ENCODE data around the gene PHLDB3.
A peak's percentile ranks its signal among the peaks of the same experiment; 100 is the strongest.
"Not testable (repeated sequence)": the region's sequence is repeated elsewhere in the genome, so short reads cannot be mapped to it uniquely, and the experiment has no call there.

The PHLDB3 gene

DNA sequence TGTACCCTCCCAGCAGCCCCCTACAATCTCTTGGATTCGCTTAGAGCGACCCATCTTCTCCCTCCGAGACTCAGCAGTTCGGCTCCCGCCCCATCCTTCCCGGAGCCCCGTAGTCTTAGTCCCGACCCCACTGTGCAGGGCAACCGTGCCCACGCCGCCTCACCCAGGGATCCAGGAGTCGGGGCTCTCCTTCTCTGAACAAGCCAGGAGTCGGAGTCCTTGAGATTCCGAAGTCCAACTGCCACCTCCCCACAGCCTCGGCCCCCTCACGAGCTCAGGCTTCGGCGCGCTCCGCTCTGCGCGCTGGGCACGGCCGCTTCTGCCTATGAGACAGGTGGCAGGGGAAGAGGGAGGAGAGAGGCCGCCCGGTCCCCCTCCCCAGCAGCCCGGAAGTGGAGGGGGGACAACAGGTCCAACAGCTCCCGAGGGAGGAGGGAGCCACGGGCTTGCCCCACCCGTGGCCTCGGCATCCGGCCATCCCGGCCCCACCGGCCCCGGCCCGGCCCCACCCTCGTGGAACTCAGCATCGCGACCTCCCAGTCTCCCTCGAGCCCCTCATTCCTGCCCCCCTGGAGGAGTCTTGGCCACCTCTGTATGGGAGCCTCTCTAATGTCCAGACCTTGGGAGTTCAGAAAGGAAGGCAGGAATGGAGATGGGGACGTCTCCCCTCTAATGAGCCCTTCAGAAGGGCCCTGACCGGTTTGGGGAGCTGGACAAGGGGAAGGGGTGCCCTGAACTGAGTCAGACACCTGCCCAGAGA, at the start of gene PHLDB3:
Gene PHLDB3, minus strand, starts transcription at position 321 of the 760 bp plus-strand sequence. CDS start 628 bp downstream, outside the sequence.
- DNase-seq: peak; percentile 46 to 65

- DNase-seq: no peak
Observed at GRCh38 chr19:43553656-43554055, 49.1 kb upstream of the PHLDB3 start.

DNA sequence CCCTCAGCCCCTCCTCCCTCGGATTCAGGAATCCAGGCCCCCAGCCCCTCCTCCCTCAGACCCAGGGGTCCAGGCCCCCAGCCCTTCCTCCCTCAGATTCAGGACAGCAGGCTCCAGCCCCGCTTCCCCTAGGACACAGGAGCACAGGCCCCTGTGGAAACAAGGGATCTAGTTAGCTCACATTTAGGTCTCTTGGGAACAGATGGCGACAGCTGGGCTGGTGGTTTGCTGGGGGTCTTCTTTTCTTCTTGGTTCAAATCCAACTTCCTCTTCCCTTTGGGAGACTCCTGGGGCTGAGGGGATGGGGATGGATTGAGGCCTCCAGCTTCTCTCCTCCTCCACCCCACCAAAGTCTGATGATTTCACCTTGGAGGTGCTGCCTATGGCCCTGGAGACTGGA, 48.1 kb upstream of the PHLDB3 start:
- DNase-seq: no peak

GRCh38 chr19:43552198-43552450, 47.6 kb upstream of the PHLDB3 start:
- no peak for DNase-seq

GRCh38 chr19:43551399-43552197, 47.1 kb upstream of the PHLDB3 start:
- DNase-seq: no peak

DNA sequence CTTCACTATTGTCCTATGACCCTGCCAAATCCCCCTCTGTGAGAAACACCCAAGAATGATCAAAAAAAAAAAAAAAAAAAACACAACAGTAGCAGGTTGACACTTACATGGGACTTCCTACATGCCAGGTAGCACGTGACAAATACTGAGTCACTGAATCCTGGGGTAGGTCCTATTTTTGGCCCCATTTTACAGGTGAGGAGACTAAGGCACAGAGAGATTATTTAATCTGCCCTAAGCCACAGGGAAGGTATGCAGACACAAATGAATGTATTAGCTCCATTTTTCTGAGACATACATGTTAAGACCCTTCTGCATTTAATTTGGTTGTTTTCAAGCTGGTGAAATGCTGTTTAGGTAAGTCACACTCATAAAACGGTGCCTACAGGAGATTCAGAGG, 44.2 kb upstream of the PHLDB3 start:
- no peak for DNase-seq

GRCh38 chr19:43547926-43548325, 43.4 kb upstream of the PHLDB3 start:
- DNase-seq: not testable (repeated sequence)

DNA sequence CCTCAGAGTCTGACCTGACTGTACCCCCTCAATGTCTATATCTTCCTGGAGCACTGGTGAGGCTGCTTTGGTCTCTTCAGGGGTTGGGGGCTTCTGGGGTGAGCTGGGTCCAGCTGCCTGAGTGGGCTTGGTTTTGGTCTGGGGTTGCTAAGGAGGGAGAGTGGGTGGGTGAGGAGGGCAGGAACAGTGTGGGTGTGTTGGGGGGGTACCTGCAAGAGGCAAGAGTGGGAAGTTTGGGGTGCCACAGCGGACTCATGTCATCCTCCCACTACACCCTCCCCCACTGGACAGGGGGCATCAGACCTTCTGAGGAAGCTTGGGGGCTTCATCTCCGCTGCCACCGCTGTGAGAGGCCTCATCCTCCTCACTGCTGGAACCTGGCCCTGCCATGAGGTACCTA, 42.0 kb upstream of the PHLDB3 start:
- no peak for DNase-seq

DNA sequence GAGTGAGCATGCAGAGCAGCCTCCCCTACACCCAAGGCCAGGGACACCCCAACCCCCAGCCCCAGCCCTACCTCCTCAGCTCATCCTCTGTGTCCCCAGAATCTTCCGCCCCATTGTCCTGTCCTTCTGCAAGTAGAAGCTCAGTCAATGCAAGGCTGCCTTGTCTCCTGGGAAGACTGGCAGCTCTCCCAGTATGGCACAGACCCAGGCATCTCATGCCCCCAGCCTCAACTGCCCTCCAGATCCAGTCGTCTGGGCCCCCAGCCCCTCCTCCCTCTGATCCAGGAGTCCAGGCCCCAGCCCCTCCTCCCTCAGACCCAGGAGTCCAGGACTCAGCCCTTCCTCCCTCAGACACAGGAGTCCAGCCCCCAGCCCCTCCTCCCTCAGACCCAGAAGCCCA, 41.4 kb upstream of the PHLDB3 start:
- no peak for DNase-seq

- DNase-seq: no peak
Observed at GRCh38 chr19:43545276-43545675, 40.7 kb upstream of the PHLDB3 start.

GRCh38 chr19:43544077-43544476, 39.5 kb upstream of the PHLDB3 start:
- DNase-seq: no peak

DNA sequence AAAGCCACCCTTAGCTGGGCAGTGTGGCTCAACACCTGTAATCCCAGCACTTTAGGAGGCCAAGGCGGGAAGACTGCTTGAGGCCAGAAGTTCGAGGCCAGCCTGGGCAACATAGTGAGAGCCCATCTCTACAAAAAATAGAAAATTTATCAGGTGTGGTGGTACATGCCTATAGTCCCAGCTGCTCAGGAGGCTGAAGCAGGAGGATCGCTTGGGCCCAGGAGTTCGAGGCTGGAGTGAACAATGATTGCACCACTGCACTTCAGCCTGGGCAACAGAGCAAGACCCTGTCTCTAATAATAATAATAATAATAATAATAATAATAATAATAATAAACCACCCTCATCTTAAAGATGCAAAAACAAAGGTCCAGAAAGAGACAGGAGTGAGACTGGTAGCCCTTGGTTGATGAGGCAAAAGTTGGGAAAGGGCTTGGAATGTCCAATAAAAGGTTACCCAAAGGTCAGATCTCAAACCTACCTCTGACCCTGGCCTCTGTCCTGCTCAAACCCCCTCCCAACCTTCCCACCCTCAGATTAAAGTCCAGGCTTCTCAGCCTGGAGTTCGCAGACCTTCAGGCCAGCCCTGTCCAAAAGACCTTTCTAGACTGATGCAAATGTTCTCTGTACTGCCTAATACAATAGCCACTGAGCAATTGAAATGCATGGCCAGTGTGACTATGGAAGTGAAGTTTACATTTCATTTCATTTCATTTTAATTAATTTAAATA, 37.5 kb upstream of the PHLDB3 start:
- DNase-seq: no peak

GRCh38 chr19:43540381-43540780, 35.8 kb upstream of the PHLDB3 start:
- no peak for DNase-seq

- DNase-seq: no peak
Observed at GRCh38 chr19:43538922-43539321, 34.4 kb upstream of the PHLDB3 start.

DNA sequence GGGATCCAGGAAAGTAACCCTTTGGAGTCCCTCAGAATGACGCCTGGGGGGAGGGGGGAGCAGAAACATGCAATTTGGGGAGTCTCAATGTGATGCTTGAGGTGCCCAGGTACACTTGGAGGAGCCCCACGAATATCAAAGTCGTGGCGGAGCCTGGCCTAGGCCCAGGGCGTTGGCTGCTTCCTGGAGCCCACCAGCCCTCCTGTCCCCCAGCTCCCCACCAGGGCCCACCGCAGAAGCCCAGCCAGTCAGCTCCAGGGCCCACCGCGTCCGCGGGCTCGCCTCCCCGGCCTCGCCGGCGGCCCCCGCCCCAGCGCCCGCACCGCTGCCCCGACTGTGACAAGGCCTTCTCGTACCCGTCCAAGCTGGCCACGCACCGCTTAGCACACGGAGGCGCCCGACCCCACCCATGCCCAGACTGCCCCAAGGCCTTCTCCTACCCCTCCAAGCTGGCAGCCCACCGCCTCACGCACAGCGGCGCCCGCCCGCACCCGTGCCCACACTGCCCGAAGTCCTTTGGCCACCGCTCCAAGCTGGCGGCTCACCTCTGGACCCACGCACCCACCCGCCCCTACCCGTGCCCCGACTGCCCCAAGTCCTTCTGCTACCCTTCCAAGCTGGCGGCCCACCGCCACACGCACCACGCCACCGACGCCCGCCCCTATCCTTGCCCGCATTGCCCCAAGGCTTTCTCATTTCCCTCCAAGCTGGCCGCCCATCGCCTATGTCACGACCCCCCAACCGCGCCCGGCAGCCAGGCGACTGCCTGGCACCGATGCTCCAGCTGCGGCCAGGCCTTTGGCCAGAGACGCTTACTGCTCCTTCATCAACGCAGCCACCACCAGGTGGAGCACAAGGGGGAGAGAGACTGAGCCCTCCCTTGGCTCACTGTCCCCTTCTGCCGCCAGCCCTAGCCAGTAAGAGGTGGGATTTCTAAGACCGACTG, 30.5 kb upstream of the PHLDB3 start:
- peak in 1 of 2 experiments; percentile 3 for DNase-seq

DNA sequence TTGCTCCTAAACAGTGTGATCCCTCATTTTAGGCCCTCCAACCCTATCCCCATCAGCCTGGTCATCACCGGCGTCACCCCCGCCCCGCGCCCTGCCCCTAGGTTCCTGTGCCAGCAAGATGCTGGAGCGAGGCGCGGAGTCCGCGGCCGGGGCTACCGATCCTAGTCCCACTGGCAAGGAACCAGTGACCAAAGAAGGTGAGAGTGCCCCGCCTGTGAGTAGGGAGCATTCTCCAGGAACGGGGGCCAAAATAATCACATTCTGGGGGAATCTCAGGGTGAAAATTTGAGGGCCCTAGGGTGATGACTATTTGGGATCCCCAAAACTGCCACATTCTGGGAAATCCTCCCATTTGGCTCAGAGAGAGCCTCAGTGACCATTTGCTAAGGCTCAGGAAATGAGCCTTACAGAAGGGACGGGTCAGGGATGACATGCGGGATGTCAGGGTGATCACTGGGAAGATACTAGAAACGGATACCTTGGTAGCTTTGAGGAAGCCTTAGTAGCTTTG, 29.8 kb upstream of the PHLDB3 start:
- no peak for DNase-seq

- DNase-seq: peak; percentile 76 to 82
Observed at GRCh38 chr19:43533546-43534304, 29.2 kb upstream of the PHLDB3 start.

DNA sequence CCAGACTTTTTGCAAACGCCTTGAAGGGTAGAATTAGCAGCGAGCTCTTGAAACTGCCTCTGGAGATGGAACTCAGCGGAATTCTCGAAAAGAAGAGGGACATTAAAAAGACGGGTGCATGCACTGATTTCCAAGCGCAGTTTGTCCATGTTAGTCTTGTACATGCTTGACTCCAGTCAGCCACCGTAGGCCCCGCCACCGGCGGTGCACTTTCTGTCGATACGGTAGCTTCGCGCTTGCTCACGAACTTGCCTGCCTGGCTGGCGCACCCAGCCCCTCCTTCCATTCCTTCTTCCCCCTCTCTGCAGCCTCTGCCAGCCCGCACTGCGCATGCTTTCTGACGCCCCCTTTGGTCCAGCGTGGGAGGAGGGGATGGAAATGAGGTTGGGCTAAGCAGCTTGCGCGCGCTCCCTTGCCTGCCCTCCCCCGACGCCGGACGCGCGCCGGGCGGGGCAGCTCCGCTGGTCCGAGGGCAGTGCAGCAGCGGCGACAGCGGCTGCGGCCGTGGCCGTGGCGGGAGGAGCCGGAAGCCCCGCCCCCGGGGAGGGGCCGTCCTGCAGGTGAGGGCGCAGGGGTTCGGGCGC, 28.5 kb upstream of the PHLDB3 start, which contains the start of gene ZNF575:
Gene ZNF575, plus strand, starts transcription at position 227 of the 584 bp plus-strand sequence. CDS start 1,235 bp downstream, outside the sequence.
- DNase-seq: peak; percentile 88 to 91

DNA sequence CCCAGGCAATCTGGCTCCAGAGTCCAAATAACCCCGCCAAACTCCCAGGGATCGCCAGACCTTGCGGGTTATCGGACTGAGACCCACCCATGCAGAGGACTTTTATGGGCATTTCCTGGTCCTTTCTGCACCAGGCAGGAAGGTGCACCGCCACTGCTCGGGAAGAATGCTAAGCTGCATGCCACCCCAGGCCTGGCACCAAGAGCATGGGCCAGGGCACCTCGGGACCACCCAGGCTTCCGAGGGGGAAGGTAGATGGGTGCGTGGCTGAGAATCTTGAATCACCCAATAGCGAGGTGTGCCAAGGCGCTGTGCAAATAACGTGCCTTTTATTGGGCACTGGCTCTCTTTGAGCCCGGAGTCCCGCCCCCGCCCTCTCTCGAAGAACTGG, 28.0 kb upstream of the PHLDB3 start:
- no peak for DNase-seq

- peak in 1 of 2 experiments; percentile 9 for DNase-seq
Observed at GRCh38 chr19:43527860-43528622, 23.5 kb upstream of the PHLDB3 start.

Measured in NCI-H2081 (cell line).